HG03095 (cell line): ENCODE measurements around the gene F11.
"Not testable (repeated sequence)": the region's sequence is repeated elsewhere in the genome, so short reads cannot be mapped to it uniquely, and the experiment has no call there.

Source experiments
- ATAC-seq: cut with Tn5 transposase; IDR thresholded peaks from one replicate; pipeline ENCODE4 v1.9.1; 2021; ENCODE audit warnings: moderate library complexity; ENCODE audit not compliant: unreplicated experiment

Gene F11

GRCh38 chr4:186249785-186250754 is 15.9 kb upstream of the F11 start:
- no peak for ATAC-seq

- no peak for ATAC-seq
Measured at GRCh38 chr4:186250760-186251159, 15.2 kb upstream of the F11 start.

- ATAC-seq = no peak
Measured at GRCh38 chr4:186255122-186255521, 10.9 kb upstream of the F11 start.

- ATAC-seq = no peak
Measured at GRCh38 chr4:186258216-186258811, 7.7 kb upstream of the F11 start.

GRCh38 chr4:186260117-186260503 is 5.9 kb upstream of the F11 start:
- no peak for ATAC-seq

- no peak for ATAC-seq
Measured at GRCh38 chr4:186260504-186261448, 5.2 kb upstream of the F11 start.

- no peak for ATAC-seq
Measured at GRCh38 chr4:186264660-186265059, 1.3 kb upstream of the F11 start.

- ATAC-seq = not testable (repeated sequence)
Measured at GRCh38 chr4:186265250-186265649, 739 bp upstream of the F11 start.

GRCh38 chr4:186266729-186267456 is 904 bp downstream of the F11 start:
- ATAC-seq = no peak

- no peak for ATAC-seq
Measured at GRCh38 chr4:186271081-186271678, 5.2 kb downstream of the F11 start.

GRCh38 chr4:186272699-186273391 is 6.9 kb downstream of the F11 start:
- ATAC-seq = no peak

- not testable (repeated sequence) for ATAC-seq
Measured at GRCh38 chr4:186273392-186273789, 7.4 kb downstream of the F11 start.

- ATAC-seq = no peak
Measured at GRCh38 chr4:186283311-186283710, 17.3 kb downstream of the F11 start.

GRCh38 chr4:186285147-186285546 is 19.2 kb downstream of the F11 start:
- no peak for ATAC-seq

GRCh38 chr4:186286581-186286980 is 20.6 kb downstream of the F11 start:
- no peak for ATAC-seq

- ATAC-seq = no peak
Measured at GRCh38 chr4:186291256-186291890, 25.4 kb downstream of the F11 start.

GRCh38 chr4:186294160-186294559 is 28.2 kb downstream of the F11 start:
- no peak for ATAC-seq

GRCh38 chr4:186296481-186296880 is 30.5 kb downstream of the F11 start:
- no peak for ATAC-seq

GRCh38 chr4:186297013-186297645 is 31.1 kb downstream of the F11 start:
- no peak for ATAC-seq
